GM19099 (cell line): ENCODE data around the gene METTL25.

ENCODE experiments used
- POLR2A ChIP-seq: IDR thresholded peaks from 3 replicates; pipeline ENCODE4 v1.6.1; 2011; ENCODE audit warnings: low read depth; ENCODE audit not compliant: insufficient read length; ENCODE audit errors: extremely low read depth

METTL25 gene

DNA sequence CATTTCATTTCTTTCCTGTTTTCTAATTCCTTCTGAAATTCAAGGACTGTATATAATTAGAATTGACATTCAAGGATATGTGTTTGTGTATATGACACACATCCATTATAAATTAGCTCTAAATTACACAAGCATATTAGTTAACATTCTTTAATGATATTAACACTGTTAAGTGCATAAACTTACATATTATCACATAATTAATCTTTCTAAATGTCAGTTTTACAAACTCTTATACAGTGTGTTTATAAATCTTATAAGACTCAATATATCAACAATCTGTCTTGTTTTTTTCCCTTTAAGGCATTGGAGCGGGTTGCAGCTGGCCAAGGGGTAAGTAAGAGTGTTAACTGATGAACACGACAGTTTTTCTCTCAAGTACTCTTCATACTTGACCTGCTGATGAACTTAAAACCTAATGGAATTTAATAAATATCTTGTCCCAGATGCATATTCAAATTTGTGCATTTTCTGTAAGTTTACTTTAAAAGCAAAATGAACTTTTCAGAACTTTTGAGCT is 76.1 kb downstream of the METTL25 start:
- TF ChIP-seq POLR2A: no peak

DNA sequence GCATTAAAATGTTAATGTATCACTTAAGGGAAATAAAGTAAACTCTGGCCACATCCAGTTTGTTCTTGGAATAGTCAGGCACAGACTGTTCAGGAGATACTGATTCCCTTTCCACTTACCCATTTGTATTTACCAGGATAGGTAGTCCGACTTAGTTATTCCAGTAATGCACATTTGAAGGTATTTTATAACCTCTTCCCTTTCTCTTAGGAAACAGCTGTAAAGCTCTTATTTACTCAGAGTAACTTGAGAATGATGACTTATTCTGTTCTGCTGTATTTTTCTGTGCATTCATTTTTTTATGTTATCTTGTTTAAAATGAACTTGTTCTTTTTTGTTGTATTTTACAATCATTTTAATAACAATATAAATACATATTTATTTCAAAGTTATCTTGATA is 78.0 kb downstream of the METTL25 start:
- TF ChIP-seq POLR2A: no peak

DNA sequence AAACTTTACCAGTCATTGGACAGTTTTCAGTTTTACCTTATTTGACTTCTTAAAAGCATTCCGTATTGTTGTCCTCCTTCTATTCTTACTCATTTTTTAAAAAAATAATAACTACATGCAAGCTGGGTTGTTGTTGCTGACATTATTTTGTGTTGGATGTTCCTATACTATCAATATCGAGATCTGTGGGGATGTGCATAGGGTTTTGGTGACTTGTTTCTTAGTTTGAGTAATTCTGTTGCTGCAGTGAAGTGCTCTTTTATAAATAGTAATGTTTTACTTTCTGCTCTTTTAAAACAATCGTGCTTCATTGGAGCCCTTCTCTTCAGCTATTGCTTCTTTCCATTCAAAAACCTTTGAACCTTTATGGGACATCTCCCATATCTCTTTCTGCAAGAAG is 79.4 kb downstream of the METTL25 start:
- no peak for TF ChIP-seq POLR2A

DNA sequence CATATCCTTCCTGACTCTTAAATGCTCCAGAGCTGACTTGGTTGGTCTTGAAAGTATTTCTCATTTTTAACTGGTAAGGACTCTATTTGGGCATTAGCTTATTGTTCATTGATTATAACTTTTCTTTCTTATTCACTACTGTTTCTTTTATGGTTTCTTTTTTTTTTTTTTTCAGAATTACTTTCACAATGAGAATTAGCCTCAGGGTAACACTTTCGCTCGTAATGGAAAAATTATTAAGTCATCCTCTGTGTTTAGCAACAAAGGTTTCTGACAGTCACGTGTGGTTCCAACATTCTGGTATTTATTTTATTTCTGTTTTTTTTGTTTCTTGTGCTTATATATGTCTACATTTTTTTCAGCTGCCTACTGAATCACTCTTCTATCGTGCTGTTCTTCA is 80.0 kb downstream of the METTL25 start:
- TF ChIP-seq POLR2A: no peak

DNA sequence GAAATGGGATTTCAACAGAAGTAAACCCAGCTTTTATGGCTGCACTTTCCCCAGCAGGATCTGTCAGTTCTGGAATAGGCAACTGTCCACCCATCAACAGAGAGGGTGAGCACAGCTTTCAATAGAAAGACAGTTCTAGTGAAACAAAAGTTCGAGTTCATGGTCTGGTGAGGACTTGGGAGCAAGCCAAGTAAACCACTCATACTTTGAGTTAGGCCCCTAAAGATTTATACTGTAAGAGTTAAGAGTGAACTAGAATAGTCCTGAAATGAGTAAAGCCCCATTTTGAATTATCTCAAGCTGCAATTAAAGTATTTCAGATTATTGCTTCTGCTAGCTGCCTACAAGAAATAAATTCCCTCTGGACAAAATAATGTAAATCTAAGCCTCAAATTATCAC is 82.6 kb downstream of the METTL25 start:
- no peak for TF ChIP-seq POLR2A

DNA sequence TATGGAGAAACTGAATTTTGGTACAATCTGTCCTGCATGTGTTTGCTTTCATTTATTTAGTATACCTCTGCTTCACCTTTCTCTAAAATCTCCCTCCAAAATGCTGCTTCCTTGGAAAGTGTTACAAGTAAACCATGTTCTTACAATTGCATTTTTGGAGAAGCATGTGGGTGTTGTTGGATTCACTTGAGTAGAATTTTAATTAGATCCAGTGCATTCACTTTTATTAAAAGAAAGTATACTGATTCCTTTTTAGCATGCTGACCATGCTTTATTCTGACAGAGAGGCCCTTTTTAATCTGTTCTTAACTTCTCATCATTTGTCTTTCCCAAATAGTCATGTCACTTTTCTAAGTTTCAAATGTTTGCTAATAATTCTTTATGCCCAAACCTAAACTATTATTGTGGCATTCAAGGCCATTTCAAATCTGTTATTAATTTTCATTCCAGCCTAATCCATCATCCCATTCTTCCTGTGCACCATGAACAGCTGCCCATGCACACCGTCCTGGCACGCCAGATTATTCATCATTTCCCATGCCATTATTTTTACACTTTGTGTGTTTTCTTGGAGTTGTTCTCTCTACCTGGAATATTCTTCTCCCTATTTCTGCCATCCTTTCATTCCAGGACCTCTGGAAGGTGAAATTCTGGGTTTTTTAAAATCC is 90.7 kb downstream of the METTL25 start:
- no peak for TF ChIP-seq POLR2A

DNA sequence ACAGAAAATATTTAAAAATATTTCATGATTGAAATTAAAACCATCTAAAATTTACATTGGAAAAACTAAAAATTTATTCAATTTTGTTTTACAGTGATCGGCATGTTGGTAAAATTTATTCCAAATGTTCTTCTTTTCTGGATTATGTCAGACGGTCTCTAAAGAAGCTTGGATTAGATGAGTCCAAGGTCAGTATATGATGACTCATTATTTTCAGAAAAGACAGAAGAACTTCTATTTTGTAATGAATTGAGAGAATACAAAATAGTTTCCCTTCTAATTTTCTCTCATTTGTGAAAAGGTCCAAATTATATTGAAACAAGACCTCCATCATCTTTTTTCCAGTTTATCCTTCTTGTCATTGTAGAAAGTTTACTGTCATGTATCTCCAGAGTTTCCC is 98.3 kb downstream of the METTL25 start:
- no peak for TF ChIP-seq POLR2A

DNA sequence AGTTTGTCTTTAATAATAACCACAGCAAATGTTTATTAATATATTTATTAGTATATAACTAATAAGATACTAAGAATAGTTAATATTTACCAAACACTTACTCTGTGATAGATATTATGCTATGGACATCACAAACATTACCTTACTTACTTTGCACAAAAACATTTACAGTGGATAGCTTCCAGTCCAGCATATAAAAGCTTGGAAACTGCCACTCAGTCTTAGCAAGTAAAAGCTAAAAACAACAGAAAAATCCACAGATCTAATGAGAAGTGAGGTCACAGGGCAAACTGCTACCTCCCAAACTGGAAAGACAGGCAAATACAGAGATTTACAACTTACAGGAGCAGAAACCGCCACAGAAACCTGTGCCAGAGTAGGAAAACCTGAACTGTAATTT is 99.8 kb downstream of the METTL25 start:
- TF ChIP-seq POLR2A: no peak

DNA sequence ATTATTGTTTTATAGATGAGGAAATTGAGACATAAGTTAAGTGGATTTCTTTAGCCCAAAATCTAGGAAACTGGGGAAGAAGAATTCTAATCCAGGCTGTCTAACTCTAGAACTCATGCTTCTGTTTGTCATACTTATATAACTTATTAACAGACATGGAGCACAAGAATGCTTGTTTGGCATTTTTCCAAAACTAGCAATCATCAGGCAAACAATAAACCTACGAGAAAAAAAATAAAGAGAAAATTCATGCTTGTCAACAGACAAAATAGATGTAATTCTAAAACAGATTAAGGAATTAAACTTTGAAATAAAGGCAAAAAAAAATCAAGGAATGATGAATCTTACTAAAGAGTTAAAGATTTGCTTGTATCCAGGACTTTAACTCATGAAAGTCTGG is 103.1 kb downstream of the METTL25 start:
- TF ChIP-seq POLR2A: no peak

DNA sequence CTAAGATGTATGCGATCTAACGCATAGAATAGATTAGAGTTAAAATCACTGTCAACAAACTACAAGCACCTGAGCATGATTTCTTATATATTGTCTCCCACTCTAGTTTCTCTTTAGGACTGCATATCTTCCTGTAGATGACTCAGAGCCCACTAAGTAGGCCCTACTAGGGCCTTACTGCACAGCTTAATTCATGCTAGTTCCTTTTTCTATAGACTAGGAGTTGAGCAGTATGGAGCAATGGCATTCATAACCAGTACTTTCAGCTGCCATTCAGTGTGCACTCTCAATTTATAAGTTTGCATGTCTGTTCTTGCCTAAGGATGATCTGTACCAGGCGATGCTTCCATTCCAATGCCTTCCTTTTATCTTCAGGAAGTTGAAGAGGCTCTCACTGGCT is 103.5 kb downstream of the METTL25 start:
- no peak for TF ChIP-seq POLR2A

DNA sequence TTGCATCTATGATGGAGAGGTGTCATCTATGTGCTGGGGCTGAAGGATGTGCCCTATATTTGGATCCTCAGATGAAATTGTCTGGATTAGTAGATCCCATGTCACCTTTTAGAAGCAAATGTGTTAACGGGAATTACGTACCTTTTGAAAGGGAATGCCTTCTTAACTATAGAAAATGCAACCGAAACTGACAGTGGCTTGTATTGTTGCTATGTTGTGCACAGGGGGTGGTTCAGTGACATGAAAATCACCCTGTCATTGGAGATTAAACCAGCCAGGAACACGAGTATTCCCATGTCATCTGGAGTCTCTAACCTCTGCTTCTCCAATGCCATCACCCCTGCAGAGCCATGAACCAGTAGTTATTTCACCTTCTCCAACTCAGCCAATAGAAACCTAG is 110.2 kb downstream of the METTL25 start:
- no peak for TF ChIP-seq POLR2A

DNA sequence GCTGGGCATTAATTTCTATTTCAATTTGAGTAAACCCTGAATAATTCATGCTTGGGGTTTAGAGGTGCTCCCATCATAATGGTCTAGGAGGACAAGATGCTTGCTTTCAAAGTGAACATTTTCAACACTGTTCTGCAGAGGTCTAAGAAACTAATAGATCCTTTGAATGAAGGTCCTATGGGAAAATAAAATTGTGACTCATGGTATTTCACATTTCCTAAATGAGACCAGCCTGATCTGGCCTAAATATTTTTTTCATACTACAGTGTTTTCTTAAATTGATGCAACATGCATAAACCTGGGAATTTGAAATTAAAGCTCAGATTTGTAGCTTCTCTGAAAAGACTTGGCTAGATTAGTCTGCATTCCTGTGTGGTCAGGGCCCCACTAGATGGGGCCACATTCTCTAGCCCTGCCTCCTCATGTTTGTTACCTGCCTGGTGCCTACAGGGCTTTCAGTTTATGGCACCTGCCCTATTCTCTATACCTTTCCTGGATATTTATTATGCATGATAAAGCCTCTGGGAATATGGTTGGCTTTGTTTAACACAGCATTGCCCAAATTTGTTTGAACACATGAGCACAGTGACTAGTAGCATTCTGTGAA is 112.7 kb downstream of the METTL25 start:
- no peak for TF ChIP-seq POLR2A

DNA sequence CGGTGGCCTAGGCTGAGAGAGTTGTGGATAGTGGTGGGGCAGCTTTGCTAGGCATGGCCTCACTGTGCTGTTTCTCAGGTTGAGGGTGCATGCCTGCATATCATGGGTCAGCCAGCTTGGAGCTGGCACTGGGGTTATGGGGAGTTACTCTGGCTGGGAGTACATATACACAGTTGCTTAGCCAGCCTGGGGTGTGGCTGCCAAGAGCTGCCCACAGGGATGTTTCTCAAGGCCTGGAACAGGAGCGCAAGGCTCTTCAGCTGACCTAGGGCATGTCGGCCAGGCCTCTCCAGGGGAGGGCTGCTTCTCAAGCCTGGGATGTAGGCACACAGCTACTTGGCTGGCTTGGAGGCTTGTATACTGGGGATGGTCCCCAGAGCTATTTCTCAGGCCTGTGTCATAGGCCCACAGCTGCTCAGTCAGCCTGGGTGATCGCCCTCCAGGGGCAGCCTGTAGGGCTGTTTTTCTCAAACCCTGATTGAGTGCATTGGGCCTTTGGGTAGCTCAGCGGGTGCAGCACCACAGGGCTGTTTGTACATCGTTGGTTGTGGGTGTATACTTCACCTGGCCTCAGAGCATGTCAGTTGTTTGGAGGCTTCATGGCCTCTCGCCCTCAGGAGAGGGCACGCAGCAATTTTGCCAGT is 114.9 kb downstream of the METTL25 start:
- TF ChIP-seq POLR2A: no peak

DNA sequence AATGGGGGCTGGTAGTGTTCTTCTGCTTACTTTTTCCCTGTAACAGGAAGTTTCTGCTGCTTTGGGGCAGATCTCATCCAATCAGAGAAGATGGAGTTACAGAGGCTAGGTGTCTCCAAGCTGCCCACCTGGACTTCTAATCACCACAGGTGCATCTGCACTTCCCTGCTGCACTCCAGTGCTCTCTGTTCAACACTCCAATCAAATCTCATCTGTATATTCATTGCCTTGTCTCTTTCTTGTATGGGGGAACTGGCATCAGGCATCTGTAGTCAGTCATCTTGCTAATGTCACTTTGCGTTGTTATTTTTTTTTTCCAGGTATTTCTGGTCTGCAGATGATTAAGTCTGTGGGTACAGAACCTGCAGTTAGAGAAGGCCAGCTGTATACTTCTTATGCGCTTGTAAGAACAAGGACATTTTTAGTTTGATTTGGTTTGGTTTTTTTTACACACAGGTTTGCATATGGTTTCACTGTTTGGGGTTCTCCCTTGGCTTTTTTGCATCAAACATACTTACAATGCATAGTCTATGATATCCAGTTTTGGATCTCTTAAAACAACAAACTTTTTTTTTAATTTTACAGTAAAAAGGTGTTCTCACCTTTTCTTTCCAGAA is 116.0 kb downstream of the METTL25 start:
- no peak for TF ChIP-seq POLR2A

DNA sequence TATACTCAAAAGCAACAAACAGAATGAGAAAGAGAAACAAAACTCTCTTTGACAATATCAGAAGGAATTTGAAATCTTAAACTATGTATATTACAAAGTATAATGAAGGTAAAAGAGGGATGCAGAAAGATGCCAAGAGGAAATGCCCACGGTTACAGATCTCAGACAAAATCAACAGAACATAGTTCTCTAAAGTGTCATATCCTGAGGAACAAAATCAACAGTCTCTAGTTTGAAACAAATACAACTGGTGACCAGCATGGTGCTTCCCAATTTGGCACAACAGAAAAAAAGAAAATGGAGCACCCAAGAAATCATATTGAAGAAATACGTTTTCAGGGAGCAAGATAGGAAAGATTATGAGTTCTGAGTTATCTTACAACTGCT is 116.5 kb downstream of the METTL25 start:
- TF ChIP-seq POLR2A: no peak

DNA sequence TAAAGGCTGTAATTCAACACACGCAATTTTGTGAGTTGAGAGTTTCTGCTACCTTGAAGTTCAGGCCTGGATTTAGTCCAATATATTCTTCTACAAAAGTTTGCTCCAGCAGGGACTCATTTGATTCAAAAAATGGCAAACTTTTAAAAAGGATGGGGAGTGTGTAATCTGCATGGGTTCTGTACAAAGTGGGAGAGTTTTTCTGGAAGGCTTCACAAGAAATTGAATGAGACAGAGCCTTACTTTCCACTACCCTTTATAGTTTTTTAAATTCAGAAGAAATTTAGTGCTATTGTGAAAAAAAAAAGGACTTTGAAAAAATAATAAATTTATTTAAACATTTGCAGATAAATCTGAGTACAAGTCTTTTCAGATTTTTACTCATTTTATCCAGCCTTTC is 116.9 kb downstream of the METTL25 start:
- no peak for TF ChIP-seq POLR2A
